Measurements from ENCODE around the gene BPTF.
"Not testable (repeated sequence)": the region's sequence is repeated elsewhere in the genome, so short reads cannot be mapped to it uniquely, and the experiment has no call there.

The BPTF gene

DNA sequence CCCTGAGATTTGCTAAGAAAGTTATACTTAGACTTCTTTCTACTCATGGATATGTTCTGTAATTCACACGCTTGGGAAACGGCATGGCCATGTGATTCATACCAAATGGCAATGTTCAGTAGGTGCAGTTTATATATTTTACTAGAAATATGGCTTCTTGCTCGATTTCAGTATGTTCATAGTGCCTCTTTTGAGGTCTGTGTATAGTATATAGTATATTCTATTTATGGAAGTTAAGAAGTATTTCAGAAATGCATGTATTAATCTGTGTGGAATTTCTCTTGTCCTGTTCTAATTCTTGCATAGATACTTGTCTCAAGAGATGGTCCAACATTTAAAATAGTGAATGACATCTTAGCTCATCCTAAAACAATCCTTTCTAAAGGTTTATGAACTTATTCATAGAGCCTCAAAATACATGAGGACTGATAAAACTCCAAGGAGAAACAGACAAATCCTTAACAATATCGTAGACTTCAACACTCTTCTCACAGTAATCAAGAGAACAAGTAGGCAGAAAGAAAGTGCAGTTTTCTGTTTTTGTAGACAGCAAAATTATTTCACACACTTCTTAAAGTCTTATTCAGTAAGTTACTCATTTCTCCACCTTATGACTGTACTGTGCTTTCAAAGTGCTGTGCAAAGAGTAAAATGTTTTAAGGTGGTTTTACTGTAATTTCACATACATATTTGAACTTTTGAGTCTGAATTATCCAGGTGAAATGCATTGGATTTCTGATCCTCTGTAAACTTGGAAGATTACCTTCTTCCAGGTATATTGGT is 11.1 kb downstream of the BPTF start:
- no peak for DNase-seq

DNA sequence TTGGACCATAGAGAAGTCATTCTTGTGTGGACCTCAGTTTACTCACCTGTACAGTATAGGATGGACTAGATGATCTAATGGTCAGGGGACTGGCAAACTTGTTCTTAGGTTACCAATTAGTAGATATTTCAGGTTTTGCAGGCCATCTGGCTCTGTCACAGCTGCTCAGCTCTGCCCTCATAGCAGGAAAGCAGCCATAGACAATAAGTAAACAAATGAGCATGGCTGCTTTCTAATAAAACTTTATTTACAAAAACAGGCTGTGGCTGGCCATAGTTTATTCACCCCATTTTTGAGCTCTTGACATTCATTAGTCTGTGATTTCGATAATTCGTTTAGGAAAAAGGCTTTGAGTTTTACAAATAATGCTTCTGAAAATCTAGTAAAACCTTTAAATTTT is 12.7 kb downstream of the BPTF start:
- DNase-seq = no peak

DNA sequence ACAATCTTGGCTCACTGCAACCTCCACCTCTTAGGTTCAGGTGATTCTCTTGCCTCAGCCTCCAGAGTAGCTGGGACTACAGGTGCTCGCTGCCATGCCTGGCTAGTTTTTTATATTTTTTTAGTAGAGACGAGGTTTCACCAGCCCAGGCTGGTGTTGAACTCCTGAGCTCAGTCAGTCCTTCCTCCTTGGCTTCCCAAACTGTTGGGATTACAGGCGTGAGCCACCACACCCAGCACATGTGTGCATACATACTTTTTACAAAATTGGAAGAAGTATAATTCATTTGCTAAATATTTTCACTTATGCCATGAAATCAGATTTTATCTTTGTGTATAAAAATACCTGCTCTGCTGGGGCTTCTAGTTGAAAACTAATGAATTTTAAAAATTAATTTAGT is 13.2 kb downstream of the BPTF start:
- DNase-seq = no peak

DNA sequence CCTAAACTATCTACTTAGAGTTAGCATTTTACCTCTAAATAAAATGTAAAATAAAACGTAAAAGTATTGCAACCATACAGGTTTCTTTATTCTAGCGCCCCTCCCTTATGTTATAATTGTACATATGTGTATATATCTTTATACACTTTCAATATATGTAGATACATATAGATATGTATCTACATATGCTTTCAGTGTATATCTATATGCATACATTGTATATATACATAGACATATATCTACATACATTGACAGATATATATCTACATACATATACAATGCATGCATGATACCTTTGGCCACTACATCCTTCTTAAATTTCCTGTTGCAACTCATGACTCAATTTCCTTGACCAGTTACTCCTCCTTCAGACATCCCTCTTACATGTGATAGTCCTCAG is 16.7 kb downstream of the BPTF start:
- DNase-seq = no peak

DNA sequence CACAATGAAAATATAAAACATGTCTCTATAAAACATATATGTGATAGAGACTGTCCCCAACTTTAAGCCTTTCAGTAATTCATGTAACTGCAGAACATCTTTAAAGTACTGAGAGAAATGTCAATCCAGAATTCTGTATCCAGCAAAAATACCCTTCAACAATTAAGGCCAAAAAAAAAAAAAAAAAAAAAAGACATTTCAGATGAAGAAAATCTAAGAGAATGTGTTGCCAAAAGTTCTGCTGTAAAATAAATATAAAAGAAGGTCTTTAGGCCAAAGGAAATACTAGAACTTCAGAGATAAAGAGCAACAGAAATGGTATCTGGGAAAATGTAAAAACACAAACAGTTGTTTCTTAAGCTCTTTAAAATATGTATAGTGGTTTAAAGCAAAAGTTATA is 17.3 kb downstream of the BPTF start:
- DNase-seq = no peak

DNA sequence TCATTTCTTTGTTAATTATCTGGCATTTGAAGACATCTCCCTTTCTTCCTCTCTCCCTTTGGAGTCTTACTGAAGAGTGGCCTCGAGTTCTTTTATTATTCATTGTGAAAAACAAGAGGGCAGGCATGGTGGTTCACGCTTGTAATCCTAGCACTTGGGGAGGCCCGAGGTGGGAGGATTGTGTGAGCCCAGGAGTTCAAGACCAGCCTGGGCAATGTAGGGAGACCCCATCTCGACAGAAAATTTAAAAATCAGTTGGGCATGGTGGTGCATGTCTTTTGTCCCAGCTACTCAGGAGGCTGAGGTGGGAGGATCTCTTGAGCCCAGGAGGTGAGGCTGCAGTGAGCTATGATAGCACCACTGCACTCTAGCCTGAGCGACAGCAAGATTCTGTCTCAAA is 20.1 kb downstream of the BPTF start:
- DNase-seq = no peak

DNA sequence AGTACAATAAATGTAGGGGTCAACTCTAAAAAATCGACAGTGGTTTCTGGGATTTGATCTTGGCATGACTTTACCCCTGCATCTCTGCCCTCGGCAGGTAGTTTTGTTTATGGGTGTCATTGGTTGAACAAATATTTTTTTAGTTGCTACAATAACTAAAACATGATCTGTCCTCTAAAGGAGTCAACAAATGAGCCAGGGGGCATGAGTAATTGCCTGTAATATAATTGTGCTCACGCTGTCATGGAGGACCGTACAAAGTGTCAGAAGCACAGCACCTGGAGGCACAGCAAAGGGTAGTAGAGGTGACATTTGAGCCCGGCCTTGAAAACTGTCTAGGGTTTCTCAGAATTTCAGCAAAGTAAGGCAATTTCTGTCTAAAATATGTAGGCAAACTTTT is 22.9 kb downstream of the BPTF start:
- not testable (repeated sequence) for DNase-seq

DNA sequence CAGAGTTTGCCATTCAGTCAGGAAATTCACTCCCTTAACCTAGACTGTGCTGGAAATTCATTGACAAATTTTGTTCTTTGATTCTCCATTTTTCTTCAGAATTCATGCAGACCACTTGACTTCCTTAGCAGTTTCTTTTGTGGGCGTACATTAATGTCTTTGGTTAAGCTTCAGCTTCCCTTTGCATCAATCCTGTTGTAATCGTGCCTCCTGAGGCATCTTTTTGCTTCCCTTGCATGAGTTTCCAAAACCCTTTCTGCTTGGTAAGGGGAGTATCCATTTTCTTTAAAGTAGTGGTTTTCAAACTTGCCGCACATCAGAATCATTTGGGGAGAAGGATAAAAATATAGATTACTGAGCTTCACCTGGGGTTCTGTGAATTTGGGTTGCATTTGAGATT is 23.5 kb downstream of the BPTF start:
- not testable (repeated sequence) for DNase-seq

DNA sequence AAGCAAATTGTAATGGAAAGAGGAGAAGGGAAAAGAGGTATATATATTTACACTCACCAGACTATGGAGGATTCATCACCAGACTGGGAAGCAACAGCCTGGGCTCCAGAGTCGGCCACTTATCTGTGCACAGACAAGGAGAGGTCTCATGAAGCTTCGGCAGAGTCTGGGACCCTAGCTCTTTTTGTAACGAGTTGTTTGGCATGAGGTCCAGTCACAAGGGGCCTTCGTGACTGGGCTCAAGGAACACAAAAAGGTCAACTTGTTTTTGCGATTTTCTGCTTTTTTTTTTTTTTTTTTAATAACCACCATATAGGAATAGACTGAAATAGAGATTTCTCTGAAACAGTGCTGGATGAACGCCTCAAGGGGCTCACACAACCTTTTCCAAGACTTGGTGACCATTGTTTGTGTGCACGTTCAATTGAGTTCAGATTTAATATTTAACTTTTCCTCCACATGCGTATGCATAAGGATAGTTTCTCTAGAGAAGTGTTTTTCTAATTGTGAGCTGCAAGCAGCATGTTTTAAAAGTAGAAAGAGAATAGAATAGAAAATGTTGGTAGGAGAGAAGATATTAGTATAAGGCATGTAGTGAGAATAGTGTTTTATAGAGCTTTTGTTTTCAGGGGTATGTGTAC is 25.8 kb downstream of the BPTF start:
- DNase-seq = no peak

DNA sequence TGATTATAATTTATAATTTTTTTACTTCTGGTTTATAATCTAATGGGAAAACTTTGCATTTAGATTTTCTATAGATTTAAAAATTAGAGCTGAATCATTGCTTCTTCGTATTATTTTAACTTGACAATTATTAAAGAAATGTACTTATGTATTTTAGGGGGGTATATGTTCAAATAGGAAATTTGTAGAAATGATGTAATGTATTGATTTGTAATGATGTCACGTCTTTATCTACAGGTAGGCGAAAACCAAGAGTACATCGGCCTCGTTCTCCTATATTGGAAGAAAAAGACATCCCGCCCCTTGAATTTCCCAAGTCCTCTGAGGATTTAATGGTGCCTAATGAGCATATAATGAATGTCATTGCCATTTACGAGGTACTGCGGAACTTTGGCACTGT is 28.4 kb downstream of the BPTF start:
- DNase-seq = no peak

DNA sequence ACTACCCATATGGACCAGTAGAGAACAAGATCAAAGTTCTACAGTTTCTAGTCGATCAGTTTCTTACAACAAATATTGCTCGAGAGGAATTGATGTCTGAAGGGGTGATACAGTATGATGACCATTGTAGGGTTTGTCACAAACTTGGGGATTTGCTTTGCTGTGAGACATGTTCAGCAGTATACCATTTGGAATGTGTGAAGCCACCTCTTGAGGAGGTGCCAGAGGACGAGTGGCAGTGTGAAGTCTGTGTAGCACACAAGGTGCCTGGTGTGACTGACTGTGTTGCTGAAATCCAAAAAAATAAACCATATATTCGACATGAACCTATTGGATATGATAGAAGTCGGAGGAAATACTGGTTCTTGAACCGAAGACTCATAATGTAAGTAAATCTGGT is 29.1 kb downstream of the BPTF start:
- no peak for DNase-seq

DNA sequence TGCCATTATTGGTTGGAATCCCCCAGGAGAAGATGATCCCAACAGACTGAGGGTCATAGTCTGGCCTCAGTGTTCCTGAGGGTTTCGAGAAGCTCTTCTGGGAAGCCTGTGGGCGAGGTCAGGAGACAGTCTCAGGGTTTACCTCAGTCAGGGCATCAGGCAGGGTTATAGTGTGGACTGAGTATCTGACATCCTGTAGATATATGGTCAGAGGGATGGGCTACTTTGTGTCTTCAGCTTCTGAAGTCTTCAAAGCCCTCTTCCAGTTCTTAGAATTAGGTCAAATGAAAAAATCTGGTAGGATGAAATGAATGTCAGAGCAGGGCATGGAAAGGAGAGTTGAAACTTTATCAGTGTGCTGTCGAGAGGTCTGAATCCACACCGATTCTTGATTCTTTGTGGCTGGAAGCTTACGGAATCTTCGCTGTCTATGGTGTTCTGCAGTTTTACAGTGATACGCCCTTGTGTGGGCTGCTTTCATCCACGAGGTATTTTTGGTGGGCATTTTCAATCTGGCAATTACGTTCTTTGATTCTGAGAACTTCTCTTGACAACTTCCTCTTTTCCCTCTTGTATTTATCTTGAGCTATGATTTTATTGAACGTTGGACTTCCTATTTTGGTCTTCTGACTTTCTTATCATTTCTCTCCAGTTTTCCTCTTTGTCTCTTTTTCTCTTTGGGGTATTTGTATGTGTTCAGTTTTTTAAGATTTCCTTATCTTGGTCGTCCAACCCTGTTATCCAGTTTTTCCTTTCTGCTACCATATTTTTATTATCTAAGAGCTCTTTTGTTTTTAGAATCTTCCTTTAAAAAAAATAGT is 30.4 kb downstream of the BPTF start:
- no peak for DNase-seq

DNA sequence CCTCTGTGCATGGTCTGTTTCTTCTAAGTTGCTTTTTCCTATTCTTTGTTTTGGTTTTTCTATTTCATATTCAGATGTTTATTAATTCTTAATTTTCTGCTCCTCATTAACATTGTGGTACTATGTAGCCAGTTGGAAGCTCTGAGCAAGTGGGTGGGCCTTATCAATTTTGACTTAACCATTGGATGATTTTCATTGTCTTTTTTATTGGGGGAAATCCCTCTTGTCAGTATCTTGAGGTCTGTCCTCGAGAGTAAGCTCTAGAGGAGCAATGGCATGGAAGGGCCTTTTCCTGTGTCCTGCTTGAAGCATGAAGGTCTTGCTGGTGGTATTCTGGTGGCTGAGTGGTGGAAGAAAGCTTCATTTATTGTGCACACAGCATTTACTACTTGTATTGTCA is 31.1 kb downstream of the BPTF start:
- not testable (repeated sequence) for DNase-seq

DNA sequence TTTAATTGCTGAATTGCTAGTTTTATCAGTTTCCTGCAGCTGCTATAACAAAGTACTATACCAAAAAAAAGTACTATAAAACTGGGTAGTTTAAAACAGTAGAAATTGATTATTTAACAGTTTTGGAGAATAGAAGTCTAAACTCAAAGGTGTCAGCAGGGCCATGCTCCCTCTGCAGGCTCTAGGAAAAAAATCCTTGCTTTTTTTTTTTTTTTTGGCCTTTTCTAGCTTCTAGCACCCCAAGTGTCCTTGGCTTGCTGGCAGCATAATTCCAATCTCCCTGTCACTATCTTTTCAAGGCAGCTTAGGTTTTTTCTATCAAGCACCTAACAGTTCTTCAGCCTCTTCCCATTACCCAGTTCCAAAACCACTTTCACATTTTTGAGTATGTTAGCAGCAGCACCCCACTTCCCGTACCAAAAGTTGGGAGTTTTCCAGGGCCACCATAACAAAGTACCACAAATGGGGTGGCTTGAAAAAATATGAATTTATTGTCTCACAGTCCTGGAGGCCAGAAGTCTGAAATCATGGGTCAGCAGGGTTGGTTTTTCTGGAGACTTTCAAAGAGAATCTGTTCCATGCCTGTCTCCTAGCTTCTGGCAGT is 37.4 kb downstream of the BPTF start:
- no peak for DNase-seq

DNA sequence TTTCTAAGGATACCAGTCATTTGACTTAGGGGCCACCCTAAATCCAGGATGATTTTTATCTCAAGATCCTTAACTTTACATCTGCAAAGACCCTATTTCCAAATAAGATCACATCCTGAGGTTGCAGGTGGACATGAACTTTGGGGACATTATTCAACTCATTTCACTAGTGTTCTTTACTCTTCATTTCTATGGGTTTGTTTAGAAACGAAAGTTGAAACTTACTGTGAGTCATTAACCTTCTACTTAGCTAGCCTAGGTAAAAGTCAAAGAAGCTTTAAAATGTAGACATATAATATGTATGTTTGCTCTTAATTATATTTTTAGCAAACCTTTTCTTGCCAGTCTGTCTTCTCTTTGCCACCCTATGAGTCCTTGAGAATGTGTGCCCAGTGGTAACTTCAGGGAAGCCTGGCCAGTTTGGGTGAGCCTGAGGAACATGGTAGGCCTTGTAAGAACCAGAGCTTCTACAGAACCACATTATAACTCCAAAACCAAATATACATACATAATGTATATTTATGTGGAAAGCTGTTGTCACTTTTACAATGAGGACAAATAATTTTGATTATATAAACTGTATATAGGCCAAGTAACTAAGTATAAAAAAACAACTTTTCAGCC is 38.4 kb downstream of the BPTF start:
- DNase-seq = no peak

DNA sequence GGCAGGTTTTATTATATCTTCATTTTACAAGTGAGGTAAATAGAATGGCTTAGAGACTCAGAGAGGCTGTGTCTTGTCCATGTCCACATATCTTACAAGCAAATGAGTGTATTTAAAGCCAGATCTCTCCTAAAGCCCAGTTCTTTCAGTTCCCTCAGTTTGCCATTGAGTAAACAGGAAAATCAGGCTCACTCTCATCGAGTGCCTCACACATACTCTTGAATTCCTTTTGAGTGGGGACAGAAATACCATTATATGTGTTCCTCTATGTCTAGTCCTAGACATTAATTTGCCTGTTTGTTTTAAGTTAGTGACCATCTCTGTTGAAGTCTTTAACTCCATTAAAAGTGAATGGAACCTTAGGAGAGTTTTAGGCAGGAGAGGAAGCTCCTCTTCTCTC is 40.1 kb downstream of the BPTF start:
- DNase-seq = no peak

DNA sequence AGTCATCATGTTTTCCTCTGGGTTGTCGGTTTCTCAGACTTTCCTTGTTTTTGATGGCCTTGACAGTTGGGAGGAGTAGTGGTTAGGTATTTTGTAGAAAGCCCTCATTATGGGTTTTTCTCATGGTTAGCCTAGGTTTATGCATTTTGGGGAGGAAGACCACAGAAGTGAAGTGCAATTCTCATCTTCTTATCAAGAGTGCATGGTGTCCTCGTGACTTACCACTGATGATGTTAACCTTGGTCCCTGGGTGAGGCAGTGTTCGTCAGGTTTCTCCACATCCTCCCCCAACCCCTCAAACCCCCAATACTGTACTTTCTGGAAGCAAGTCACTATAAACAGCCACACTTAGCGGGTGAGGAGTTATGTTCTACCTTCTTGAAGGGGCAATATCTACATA is 42.3 kb downstream of the BPTF start:
- DNase-seq = no peak

DNA sequence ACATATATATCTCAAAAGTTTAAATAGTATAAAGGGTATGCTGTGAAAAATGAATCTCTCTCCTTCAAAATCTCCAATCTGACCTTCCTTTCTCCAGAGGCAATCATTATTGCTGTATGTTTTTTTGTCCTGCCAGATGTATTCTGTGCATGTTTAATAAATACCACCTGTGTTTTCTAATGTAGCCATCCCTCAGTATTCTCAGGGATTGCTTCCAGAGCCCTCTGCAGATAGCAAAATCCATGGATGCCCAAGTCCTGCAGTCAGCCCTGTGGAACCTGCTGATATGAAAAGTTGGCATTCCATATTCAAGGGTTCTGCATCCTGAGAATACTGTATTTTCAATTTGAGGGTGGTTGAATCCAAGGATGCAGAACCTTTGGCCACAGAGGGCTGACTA is 42.9 kb downstream of the BPTF start:
- no peak for DNase-seq

DNA sequence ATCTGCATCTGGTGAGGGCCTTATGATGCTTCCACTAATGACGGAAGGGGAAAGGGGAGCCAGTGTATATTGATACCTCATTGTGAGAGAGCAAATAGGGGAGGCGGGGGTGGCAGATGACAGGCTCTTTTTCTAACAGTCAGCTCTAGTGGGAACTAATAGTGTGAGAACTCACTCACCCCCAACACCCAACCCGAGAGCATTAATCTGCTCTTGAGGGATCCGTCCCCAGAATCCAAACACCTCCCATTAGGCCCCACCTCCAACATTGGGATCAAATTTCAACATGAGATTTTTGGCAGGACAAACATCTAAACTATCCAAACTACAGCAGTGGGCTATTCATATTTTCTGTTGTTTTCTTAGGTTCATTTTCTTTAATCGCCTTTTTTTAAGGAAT is 54.4 kb downstream of the BPTF start:
- DNase-seq = no peak

DNA sequence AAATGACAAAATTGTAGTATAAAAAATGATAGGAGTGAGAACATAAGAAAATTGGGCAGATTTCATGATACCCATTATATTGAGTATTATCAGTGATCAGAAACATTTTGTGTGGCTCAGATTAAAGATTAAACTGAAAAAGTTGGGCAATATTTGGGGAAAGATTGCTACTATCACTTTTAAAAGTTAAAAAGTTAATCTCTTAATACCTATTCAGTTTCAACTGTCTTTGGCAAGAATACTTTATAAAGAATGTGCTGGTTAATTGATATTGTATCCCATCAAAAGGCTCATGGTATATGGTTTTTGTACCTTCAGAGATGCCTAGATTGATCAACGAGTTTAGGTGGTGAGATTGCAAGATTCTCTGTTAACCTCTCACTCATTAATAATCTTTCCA is 55.8 kb downstream of the BPTF start:
- no peak for DNase-seq

DNA sequence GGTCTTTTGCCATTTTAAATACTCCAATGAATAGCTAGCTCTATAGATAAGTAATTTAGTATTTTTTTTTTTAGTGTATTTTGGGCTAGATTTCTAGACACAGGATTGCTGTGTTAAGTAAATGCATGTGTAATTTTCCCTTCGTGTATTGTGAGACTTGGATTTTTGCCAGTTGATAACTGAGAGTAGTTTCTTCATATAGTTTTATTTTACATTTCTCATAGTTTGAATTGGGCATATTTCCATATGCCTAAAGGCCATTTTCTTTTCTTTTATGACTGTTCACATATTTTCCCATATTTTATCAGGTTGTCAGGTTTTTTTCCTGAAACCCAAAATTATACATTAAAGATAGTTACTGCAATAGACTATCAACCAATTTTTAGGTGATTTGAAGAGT is 59.4 kb downstream of the BPTF start:
- DNase-seq = no peak

DNA sequence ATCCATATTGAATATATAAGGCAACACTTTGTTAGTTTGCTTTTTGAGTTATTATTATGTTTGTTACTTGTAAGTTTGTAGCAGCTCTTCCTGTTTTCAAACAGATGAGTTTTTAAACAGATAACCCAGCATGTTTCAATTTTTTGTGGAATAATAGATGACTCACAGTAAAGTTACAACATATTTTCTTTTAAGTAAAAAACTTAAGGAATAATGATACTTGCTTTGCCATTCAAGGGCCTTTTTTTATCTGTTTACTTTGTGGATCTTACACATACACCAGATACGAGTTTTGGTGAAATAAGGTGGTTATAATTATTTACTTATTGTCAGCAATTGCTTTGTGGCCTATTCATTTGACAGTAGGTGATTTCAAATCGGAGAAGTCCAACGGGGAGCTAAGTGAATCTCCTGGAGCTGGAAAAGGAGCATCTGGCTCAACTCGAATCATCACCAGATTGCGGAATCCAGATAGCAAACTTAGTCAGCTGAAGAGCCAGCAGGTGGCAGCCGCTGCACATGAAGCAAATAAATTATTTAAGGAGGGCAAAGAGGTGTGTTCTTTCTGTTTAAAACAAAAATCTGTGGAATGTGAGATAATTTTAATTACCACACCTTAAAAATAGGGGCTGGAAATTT is 66.3 kb downstream of the BPTF start:
- DNase-seq = no peak
